ENCODE results near the gene GAGE13.
"Not testable (repeated sequence)": the region's sequence is repeated elsewhere in the genome, so short reads cannot be mapped to it uniquely, and the experiment has no call there.

DNA sequence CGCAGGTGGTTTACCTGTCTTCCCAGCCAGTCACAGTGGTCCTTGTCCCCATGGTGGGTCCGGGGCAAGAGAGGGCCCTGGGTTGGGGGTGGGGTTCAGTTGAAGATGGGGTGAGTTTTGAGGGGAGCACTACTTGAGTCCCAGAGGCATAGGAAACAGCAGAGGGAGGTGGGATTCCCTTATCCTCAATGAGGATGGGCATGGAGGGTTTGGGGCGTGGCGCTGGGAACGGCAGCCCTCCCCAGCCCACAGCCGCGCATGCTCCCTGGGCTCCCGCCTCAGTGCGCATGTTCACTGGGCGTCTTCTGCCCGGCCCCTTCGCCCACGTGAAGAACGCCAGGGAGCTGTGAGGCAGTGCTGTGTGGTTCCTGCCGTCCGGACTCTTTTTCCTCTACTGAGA, 9.6 kb upstream of the GAGE13 start, which contains the start of gene GAGE12J:
- not testable (repeated sequence) for TF ChIP-seq CTCF, POLR2A, POLR2AphosphoS5 (IDR thresholded peaks at IDR 0.05)
